H9 (cell line): ENCODE results near the gene MEP1A. TPM values are rescaled to one million over a fixed set of nuclear protein-coding genes. Genes with fewer than 3 reads are reported as not detected.

Source experiments
- DNase-seq: peaks from one replicate; pipeline ENCODE4 v3.0.0-alpha.2; 2017
- H2AFZ ChIP-seq: one replicate; pipeline ENCODE4 v1.6.1; 2013; ENCODE audit warnings: mild to moderate bottlenecking, low read length, control low read depth, moderate library complexity
- H2AK5ac ChIP-seq: 2 replicates; pipeline ENCODE4 v1.6.1; 2013; ENCODE audit warnings: low read length, control low read depth, mixed read lengths; ENCODE audit not compliant: insufficient read length
- H2BK120ac ChIP-seq: one replicate; pipeline ENCODE4 v1.6.1; 2013; ENCODE audit warnings: low read depth, mild to moderate bottlenecking, low read length, control low read depth, inconsistent platforms; ENCODE audit not compliant: poor library complexity, severe bottlenecking
- H2BK12ac ChIP-seq: 2 replicates; pipeline ENCODE4 v1.6.1; 2013; ENCODE audit warnings: low read length, control low read depth, mixed read lengths, low read depth; ENCODE audit not compliant: insufficient read length
- H2BK15ac ChIP-seq: 2 replicates; pipeline ENCODE4 v1.6.1; 2013; ENCODE audit warnings: low read depth, low read length, control low read depth
- H2BK20ac ChIP-seq: one replicate; pipeline ENCODE4 v1.6.1; 2013; ENCODE audit warnings: low read depth, mild to moderate bottlenecking, low read length, control low read depth, inconsistent platforms; ENCODE audit not compliant: poor library complexity, severe bottlenecking
- H2BK5ac ChIP-seq: 2 replicates; pipeline ENCODE4 v1.6.1; 2013; ENCODE audit warnings: low read length, control low read depth, mixed read lengths; ENCODE audit not compliant: insufficient read length
- H3K14ac ChIP-seq: 2 replicates; pipeline ENCODE4 v1.6.1; 2013; ENCODE audit warnings: low read length, control low read depth; ENCODE audit not compliant: insufficient read depth
- H3K18ac ChIP-seq: 2 replicates; pipeline ENCODE4 v1.6.1; 2013; ENCODE audit warnings: low read depth, mild to moderate bottlenecking, mixed read lengths, low read length, control low read depth; ENCODE audit not compliant: insufficient read length
- H3K23ac ChIP-seq: 2 replicates; pipeline ENCODE4 v1.6.1; 2013; ENCODE audit warnings: low read length, control low read depth, mixed read lengths, low read depth; ENCODE audit not compliant: insufficient read length
- H3K23me2 ChIP-seq: 2 replicates; pipeline ENCODE4 v1.6.1; 2013; ENCODE audit warnings: low read depth, mild to moderate bottlenecking, mixed read lengths, low read length, control low read depth; ENCODE audit not compliant: insufficient read length, poor library complexity, severe bottlenecking
- H3K27ac ChIP-seq: 2 replicates; pipeline ENCODE4 v1.5.1; 2013; ENCODE audit warnings: low read length, control low read depth, mixed read lengths, low read depth; ENCODE audit not compliant: insufficient read length
- H3K27me3 ChIP-seq: 2 replicates; pipeline ENCODE4 v1.6.1; 2013; ENCODE audit warnings: low read length, control low read depth, inconsistent platforms; ENCODE audit not compliant: insufficient read depth
- H3K4ac ChIP-seq: 2 replicates; pipeline ENCODE4 v1.6.1; 2013; ENCODE audit warnings: low read depth, mild to moderate bottlenecking, control low read depth, inconsistent platforms, low read length, moderate library complexity
- H3K4me1 ChIP-seq: 2 replicates; pipeline ENCODE4 v1.6.1; 2013; ENCODE audit warnings: low read length, control low read depth, inconsistent platforms; ENCODE audit not compliant: insufficient read depth
- H3K4me2 ChIP-seq: 2 replicates; pipeline ENCODE4 v1.6.1; 2013; ENCODE audit warnings: low read length, control low read depth, mixed read lengths; ENCODE audit not compliant: insufficient read length, insufficient read depth
- H3K56ac ChIP-seq: 2 replicates; pipeline ENCODE4 v1.6.1; 2013; ENCODE audit warnings: low read depth, mild to moderate bottlenecking, mixed read lengths, low read length, control low read depth; ENCODE audit not compliant: insufficient read length
- H3K79me1 ChIP-seq: 2 replicates; pipeline ENCODE4 v1.6.1; 2013; ENCODE audit warnings: low read depth, mild to moderate bottlenecking, moderate library complexity, low read length, control low read depth, inconsistent platforms; ENCODE audit not compliant: insufficient read depth, poor library complexity, severe bottlenecking
- H3K79me2 ChIP-seq: 2 replicates; pipeline ENCODE4 v1.6.1; 2013; ENCODE audit warnings: low read length, control low read depth, inconsistent platforms; ENCODE audit not compliant: insufficient read depth
- H3K9ac ChIP-seq: 2 replicates; pipeline ENCODE4 v1.6.1; 2013; ENCODE audit warnings: low read length, control low read depth, mixed read lengths; ENCODE audit not compliant: insufficient read length; ENCODE audit errors: extremely low read depth
- H3K9me3 ChIP-seq: one replicate; pipeline ENCODE4 v1.6.1; 2013; ENCODE audit warnings: low read depth, low read length, inconsistent platforms; ENCODE audit not compliant: control insufficient read depth
- H3T11ph ChIP-seq: one replicate; pipeline ENCODE4 v1.6.1; 2013; ENCODE audit warnings: mild to moderate bottlenecking, low read length, control low read depth, inconsistent platforms
- H4K20me1 ChIP-seq: one replicate; pipeline ENCODE4 v1.6.1; 2013; ENCODE audit not compliant: control insufficient read depth, insufficient read length, insufficient read depth
- H4K5ac ChIP-seq: 2 replicates; pipeline ENCODE4 v1.6.1; 2013; ENCODE audit warnings: low read depth, mild to moderate bottlenecking, mixed read lengths, low read length, control low read depth; ENCODE audit not compliant: insufficient read length
- H4K8ac ChIP-seq: replicated peaks from 2 replicates; pipeline ENCODE4 v1.6.1; 2013; ENCODE audit warnings: low read length, control low read depth, mixed read lengths, low read depth; ENCODE audit not compliant: insufficient read length
- H4K91ac ChIP-seq: 2 replicates; pipeline ENCODE4 v1.6.1; 2013; ENCODE audit warnings: low read depth, mild to moderate bottlenecking, moderate library complexity, mixed read lengths, low read length, control low read depth; ENCODE audit not compliant: insufficient read length
- H3K27ac Mint-ChIP-seq, 3 experiments: 2 replicates in 2 of 3; 3 replicates in 1 of 3; pipeline ENCODE4 v1.8.0; 2020 to 2021; ENCODE audit warnings: mixed read lengths in 3 of 3, mild to moderate bottlenecking in 1 of 3, moderate library complexity in 1 of 3
- H3K27me3 Mint-ChIP-seq: 2 replicates; pipeline ENCODE4 v1.8.0; 2021; ENCODE audit warnings: low read depth, mild to moderate bottlenecking, moderate library complexity, mixed read lengths
- H3K36me3 Mint-ChIP-seq, 3 experiments: 2 replicates in 2 of 3; 3 replicates in 1 of 3; pipeline ENCODE4 v1.8.0; 2020 to 2021; ENCODE audit warnings: low read depth in 3 of 3, mixed read lengths in 3 of 3; ENCODE audit not compliant: insufficient read depth in 1 of 3
- H3K4me1 Mint-ChIP-seq, 2 experiments: 2 replicates each; pipeline ENCODE4 v1.8.0; 2020; ENCODE audit warnings: mixed read lengths in 2 of 2
- H3K4me3 Mint-ChIP-seq, 2 experiments: 2 replicates in 1 of 2; 3 replicates in 1 of 2; pipeline ENCODE4 v1.8.0; 2020 to 2021; ENCODE audit warnings: mild to moderate bottlenecking in 2 of 2, mixed read lengths in 2 of 2, moderate library complexity in 1 of 2
- H3K9me3 Mint-ChIP-seq, 2 experiments: 2 replicates in 1 of 2; 3 replicates in 1 of 2; pipeline ENCODE4 v1.8.0; 2020; ENCODE audit warnings: mild to moderate bottlenecking in 2 of 2, mixed read lengths in 2 of 2, moderate library complexity in 1 of 2
- WGBS: extraction: QIAGEN DNeasy Blood & Tissue Kit; methylation state at CpG from one replicate; pipeline ENCODE4 v1.1.7; 2013; ENCODE audit warnings: missing lambda C conversion rate, low lambda C conversion rate, mixed read lengths; ENCODE audit not compliant: insufficient read length; ENCODE audit errors: extremely low coverage; 5-methylcytosine and 5-hydroxymethylcytosine counted together
- total RNA-seq: library from RNA; stranded (reverse); gene quantifications from 2 replicates; pipeline ENCODE4 v1.2.1, GENCODE V29; 2021
- TF ChIP-seq, protein P1 (sequence below): fragments of 200-600 bp; sonication (generic); conservative IDR thresholded peaks from 3 replicates; pipeline ENCODE4 v1.8.0; 2021; ENCODE audit warnings: antibody characterized with exemption, mild to moderate bottlenecking

The MEP1A gene
- total RNA-seq, 1 experiment from 2014 or later, result not detected

DNA sequence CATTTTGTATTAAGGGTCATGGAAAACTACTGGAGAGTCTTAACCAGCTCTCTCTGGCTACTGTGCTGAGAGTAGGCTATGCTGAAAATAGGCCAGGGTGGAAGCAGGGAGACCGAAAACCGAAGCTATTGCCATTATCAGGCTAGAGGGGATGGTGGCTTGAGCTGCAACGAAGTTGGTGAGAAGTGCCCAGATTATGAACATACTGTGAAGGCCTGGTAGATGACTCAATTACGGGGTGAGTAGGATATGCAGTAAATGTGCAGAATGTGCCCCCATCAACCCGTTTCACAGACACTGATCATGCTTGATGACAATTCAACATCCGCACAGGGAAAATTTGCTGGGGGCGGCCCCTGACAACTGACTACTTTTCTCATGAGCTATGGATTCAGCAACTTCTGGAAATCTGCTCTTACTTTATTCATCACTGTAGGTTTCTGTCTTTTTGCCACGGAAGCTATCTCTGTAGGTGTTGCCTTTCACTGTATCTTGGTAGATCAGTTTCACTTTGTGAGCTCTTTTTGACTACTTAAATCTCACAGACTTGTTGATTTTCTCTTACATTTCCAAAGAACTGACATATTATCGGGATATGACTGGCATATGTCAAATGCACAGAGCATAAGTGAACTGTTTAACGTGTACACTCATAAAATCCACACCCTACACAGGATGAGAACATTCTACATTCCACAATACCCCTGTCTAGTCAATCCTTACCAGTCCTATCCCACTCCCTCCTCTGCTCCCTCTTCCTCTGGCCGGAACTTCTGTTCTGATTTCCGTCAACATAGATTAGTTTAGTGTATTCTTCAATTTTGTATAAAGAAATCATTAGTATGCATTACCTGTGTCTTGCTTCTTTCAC lies 15.5 kb upstream of the MEP1A start:
- Histone ChIP-seq H4K5ac (no peak overlapping the region), H3K23ac (no peak overlapping the region), H2BK12ac (no peak overlapping the region), H4K8ac (no peak overlapping the region), H2BK20ac (no peak overlapping the region), H2BK15ac (no peak overlapping the region), H2BK5ac (no peak overlapping the region), H3K4me1 (no peaks in the 10 kb centered on the region), H3K14ac (no peak overlapping the region), H3K27me3 (no peaks in the 10 kb centered on the region), H4K20me1 (no peaks in the 10 kb centered on the region), H2BK120ac (no peak overlapping the region), H3K9ac (no peak overlapping the region), H4K91ac (no peak overlapping the region), H3K4me2 (no peak overlapping the region), H2AFZ (no peak overlapping the region), H3K9me3 (no peaks in the 10 kb centered on the region), H3K79me1 (no peaks in the 10 kb centered on the region), H3K4ac (no peak overlapping the region), H3T11ph (no peak overlapping the region), H3K79me2 (no peaks in the 10 kb centered on the region), H3K56ac (no peak overlapping the region), H3K27ac (no peak overlapping the region), H3K18ac (no peak overlapping the region), H2AK5ac (no peak overlapping the region), H3K23me2 (no peaks in the 10 kb centered on the region)
- Mint-ChIP-seq H3K36me3 (no peaks in the 10 kb centered on the region), H3K27me3 (peaks cover 7% of the 10 kb centered on the region), H3K4me3 (no peak overlapping the region), H3K4me1 (no peaks in the 10 kb centered on the region; a peak in 2 of 4 replicates), H3K9me3 (no peaks in the 10 kb centered on the region), H3K27ac (no peak overlapping the region)
- WGBS, result no CpG with 5 or more reads among the region's 12 CpGs
- no peak for DNase-seq
- TF ChIP-seq, protein P1, sequence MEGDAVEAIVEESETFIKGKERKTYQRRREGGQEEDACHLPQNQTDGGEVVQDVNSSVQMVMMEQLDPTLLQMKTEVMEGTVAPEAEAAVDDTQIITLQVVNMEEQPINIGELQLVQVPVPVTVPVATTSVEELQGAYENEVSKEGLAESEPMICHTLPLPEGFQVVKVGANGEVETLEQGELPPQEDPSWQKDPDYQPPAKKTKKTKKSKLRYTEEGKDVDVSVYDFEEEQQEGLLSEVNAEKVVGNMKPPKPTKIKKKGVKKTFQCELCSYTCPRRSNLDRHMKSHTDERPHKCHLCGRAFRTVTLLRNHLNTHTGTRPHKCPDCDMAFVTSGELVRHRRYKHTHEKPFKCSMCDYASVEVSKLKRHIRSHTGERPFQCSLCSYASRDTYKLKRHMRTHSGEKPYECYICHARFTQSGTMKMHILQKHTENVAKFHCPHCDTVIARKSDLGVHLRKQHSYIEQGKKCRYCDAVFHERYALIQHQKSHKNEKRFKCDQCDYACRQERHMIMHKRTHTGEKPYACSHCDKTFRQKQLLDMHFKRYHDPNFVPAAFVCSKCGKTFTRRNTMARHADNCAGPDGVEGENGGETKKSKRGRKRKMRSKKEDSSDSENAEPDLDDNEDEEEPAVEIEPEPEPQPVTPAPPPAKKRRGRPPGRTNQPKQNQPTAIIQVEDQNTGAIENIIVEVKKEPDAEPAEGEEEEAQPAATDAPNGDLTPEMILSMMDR, result no peak
